AG09309 (cell line): ENCODE results near the gene TPRKB.

ENCODE experiments used
- DNase-seq: peaks from one replicate; pipeline ENCODE4 v3.0.0-alpha.2; 2010; ENCODE audit warnings: low read depth
- H3K4me3 ChIP-seq: 2 replicates; pipeline ENCODE4 v1.5.1; 2011; ENCODE audit warnings: mild to moderate bottlenecking, low read depth, low read length, moderate library complexity; ENCODE audit not compliant: control insufficient read depth
- TF ChIP-seq, protein P1 (sequence below): IDR thresholded peaks from 2 replicates; pipeline ENCODE4 v1.5.1; 2011; ENCODE audit warnings: mild to moderate bottlenecking, low read depth, low read length, inconsistent platforms; ENCODE audit not compliant: insufficient read depth, control insufficient read depth; ENCODE audit errors: missing control alignments

The TPRKB gene

DNA sequence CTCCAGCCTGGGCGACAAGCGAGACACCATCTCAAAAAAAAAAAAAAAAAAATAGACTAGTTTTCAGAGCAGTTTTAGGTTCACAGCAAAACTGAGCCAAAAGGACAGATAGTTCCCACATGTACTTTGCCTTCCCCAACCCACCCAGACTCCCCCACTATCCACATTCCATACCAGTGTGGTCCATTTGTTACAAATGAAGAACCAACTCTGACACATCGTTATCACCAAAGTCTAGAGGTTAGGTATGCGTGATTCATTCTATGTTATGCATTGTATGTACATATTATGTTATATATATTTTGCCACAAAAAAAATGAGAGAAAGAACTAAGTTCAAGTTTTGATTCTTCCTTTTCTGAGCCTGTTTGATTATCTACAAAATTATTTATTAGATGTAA is 39.2 kb upstream of the TPRKB start:
- TF ChIP-seq, protein P1, sequence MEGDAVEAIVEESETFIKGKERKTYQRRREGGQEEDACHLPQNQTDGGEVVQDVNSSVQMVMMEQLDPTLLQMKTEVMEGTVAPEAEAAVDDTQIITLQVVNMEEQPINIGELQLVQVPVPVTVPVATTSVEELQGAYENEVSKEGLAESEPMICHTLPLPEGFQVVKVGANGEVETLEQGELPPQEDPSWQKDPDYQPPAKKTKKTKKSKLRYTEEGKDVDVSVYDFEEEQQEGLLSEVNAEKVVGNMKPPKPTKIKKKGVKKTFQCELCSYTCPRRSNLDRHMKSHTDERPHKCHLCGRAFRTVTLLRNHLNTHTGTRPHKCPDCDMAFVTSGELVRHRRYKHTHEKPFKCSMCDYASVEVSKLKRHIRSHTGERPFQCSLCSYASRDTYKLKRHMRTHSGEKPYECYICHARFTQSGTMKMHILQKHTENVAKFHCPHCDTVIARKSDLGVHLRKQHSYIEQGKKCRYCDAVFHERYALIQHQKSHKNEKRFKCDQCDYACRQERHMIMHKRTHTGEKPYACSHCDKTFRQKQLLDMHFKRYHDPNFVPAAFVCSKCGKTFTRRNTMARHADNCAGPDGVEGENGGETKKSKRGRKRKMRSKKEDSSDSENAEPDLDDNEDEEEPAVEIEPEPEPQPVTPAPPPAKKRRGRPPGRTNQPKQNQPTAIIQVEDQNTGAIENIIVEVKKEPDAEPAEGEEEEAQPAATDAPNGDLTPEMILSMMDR = no peak
- H3K4me3 ChIP-seq = no peak overlapping the region
- no peak for DNase-seq

DNA sequence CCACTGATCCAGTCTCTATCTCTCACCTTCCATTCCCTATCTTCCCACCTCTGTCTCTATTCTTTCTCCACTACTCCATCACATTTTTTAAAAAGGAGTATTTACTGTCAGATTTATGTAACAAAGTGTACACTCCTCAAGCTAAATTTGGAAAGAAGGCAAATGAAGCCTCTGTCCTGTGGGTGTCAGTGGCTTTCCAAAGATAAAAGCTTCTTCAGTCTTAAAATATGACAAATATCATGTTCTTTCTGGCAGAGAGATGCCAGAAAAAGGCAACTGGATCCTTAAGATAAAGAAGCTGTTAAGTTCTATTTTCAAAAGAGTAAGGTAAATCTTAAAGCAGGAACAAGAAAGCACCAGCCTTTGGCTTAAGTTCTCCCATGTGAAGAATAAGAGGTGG is 35.7 kb upstream of the TPRKB start:
- DNase-seq = no peak
- H3K4me3 ChIP-seq = no peak overlapping the region
- TF ChIP-seq, protein P1 = no peak

DNA sequence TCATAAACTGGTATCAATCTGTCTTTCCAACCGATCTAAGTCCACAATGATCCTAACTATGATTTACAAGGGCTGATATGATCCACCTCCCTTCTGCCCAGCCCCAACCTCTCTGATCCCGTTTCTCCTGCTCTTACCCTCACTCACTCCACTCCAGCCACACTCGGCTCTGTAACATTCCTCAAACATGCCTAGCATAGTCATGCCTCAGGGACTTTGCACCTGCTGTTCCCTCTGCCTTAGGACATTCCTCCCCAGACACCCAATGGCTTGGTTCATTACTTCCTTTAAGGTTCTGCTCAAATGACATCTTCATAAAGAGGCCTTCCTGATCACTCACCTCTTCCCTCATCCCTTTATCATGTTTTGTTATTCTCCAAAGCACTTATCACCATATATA is 33.6 kb upstream of the TPRKB start:
- TF ChIP-seq, protein P1 = no peak
- no peak for DNase-seq
- H3K4me3 ChIP-seq = no peak overlapping the region

DNA sequence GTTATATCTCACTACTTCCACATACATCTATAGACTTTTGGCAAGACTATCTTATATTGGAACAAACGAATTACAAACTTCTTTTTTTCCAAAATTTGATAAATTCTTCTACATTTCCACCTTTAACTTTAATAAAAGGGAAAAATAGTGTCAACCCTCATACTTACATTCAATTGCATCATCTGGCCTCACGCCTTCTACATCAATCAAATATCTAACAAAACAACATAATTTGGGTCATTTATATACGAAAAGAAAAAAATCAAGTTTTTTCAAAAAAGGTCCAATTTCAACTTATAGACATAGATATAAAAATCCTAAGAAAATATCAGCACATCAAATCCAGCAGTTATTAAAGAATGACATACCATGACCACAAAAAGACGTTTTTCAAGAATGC is 29.8 kb upstream of the TPRKB start:
- DNase-seq = no peak
- H3K4me3 ChIP-seq = no peak overlapping the region
- TF ChIP-seq, protein P1 = no peak

DNA sequence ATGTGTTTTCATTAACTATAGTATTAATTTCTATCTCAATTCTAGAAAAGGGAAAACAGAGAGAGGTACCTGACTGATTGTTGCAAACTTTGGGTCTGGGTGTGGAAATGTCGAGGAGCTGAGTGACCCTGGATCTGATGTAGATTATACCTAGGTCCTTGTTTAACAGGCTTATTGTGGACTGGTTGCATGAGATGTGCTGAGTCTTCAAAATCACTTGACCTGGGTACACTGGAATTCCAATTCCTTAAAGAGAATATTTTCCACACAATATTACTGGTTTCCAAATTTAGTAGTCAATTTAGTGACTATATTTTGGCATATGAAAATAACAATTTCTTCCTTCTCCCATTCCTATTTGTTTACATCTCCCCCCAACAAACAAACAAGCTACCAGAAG is 29.2 kb upstream of the TPRKB start:
- TF ChIP-seq, protein P1 = no peak
- H3K4me3 ChIP-seq = no peak overlapping the region
- DNase-seq = no peak

DNA sequence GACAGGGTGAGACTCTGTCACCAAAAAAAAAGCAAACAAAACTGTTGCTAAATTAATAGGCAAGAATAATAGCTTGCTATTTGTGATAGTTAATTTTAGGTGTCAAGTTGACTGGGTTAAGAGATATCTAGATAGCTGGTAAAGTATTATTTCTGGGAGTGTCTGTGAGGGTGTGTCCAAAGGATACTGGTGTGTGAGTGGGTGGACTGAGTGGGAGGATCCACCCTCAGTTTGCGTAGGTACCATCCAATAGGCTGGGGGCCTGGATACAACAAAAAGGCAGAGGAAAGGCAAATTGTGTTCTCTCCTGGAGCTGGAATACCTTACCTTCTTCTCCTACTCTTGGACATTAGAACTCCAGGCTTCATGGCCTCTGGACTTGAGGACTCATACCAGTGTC is 27.8 kb upstream of the TPRKB start:
- no peak for DNase-seq
- H3K4me3 ChIP-seq = no peak overlapping the region
- TF ChIP-seq, protein P1 = no peak

DNA sequence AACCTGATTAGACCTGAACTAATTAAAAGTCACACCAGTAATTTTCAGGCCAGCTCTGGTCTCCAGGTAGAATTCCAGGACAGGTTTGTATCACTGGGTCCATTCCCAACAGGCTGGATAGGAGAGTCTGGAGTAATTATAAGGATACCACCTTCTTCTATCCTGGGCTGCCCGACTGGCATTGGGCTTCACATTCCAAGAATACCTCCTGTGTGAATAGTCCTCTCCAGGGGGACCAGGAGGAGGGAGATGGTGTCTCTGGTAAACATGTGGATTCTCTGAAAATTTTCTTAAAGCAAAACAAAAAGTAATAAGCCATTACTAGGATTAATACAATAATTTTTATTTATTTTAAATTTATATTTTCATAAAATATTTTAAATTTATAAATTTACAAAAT is 25.4 kb upstream of the TPRKB start:
- TF ChIP-seq, protein P1 = no peak
- DNase-seq = no peak
- no peak overlapping the region for H3K4me3 ChIP-seq
